ENCODE measurements around the gene GARIN3. TPM values are rescaled to one million over a fixed set of nuclear protein-coding genes. Genes with fewer than 3 reads are reported as not detected.

GARIN3 gene
- not detected for total RNA-seq
- not detected for polyA plus RNA-seq
- long read RNA-seq, donor 1: 0 reads
- long read RNA-seq, donor 2: 0 reads
- long read RNA-seq, donor 3: 0 reads
- long read RNA-seq, donor 4: 0 reads
- long read RNA-seq, donor 5: 0 reads
- long read RNA-seq, donor 6: 0 reads
- long read RNA-seq, donor 7: 0 reads
- long read RNA-seq, donor 8: 0 reads
- long read RNA-seq, donor 9: 0 reads
- long read RNA-seq, donor 10: 0 reads

DNA sequence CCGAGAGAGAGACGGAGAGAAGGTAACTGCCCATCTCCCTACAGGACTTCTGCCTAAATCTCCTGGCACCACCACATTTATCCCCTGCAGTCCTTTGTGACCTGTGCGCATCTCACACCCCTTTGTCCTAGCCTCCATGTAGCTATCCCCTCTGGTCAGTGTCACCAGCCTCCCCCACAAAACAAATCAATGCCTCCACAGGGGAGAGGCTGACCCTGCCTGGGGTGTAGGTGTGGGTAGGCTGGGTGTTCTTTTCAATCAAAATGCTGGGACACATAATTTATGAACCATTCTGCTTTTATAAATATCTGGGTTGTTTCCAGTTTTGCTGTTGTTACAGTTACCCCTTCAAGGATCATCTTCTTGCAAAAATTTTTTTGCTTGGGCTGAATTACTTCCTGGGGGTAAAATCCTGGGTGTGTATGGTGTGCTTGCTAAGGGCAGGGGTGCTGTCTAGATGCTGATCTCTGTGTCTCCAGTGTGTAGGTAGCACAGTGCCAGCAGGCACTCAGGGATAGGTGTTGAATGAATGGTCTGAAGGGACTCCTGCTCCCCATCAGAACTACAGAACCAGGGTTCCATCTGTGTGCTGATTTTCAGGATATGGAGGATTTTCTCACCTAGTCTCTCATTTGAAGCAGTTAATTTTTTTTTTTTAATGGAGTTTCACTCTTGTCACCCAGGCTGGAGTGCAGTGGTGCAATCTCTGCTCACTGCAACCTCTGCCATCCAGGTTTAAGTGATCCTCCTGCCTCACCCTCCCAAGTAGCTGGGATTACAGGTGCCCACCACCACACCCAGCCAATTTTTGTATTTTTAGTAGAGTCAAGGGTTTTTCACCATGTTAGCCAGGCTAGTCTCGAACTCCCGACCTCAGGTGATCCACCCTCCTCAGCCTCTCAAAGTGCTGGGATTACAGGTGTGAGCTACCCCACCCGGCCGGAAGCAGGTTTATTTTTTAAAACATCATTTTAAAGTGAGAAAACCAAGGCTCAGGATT is at the start of gene GARIN3:
TSS of gene GARIN3 (minus strand) at position 51 of the 1,000 bp plus-strand sequence. CDS start 96 bp downstream, outside the sequence.
- intact Hi-C loops (cut with DNase I): no loop called here
- Histone ChIP-seq H3K36me3 (replicated peaks in 1 of 2) (no peaks in the 10 kb centered on the region), H3K4me1 (replicated peaks in 1 of 2) (no peaks in the 10 kb centered on the region), H3K9me3 (replicated peaks in 1 of 3) (no peaks in the 10 kb centered on the region), H3K27ac (no peak within 1 kb of the TSS), H3K27me3 (no peaks in the 10 kb centered on the region), H3K4me3 (no peak within 1 kb of the TSS)
- WGBS, 4 donors: 73 to 87% (median 83%) methylated on average over 7 of the region's 7 CpGs
- DNase-seq: no peak
- TF ChIP-seq, protein P1, sequence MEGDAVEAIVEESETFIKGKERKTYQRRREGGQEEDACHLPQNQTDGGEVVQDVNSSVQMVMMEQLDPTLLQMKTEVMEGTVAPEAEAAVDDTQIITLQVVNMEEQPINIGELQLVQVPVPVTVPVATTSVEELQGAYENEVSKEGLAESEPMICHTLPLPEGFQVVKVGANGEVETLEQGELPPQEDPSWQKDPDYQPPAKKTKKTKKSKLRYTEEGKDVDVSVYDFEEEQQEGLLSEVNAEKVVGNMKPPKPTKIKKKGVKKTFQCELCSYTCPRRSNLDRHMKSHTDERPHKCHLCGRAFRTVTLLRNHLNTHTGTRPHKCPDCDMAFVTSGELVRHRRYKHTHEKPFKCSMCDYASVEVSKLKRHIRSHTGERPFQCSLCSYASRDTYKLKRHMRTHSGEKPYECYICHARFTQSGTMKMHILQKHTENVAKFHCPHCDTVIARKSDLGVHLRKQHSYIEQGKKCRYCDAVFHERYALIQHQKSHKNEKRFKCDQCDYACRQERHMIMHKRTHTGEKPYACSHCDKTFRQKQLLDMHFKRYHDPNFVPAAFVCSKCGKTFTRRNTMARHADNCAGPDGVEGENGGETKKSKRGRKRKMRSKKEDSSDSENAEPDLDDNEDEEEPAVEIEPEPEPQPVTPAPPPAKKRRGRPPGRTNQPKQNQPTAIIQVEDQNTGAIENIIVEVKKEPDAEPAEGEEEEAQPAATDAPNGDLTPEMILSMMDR (IDR thresholded peaks at IDR 0.05): no peak
- no peak for TF ChIP-seq POLR2A (IDR thresholded peaks at IDR 0.05)

DNA sequence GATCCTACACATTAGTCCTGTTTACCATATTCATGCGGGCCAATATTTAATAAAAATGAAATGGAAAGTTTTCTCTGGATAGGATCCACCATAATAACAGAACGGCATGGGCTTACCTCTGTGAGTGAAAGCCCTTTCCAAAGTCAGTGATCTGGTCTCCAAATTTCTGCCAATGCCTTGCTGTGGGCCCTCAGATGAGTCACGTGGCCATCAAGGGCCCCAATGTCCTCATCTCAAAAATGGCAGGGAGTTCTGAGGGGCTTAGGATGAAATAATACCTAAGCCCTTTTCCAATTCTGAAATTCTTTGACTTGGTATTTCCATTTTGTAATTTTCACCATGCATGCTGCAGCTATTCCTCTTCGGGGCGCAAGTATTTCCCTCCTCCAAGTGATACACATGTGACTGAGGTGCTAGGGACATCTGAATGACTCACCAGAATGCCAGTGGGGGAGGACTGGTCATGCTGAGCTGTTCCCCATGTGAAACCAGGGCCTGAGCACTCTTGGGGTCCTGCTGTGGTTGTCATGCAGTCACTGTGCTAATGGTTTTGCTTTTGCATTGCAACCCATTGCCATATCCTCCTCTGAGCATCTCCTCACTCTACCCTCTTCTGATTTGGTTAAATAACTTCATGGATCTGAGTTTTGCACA is 49.6 kb upstream of the GARIN3 start:
- Histone ChIP-seq H3K27me3 (no peaks in the 10 kb centered on the region), H3K36me3 (replicated peaks in 1 of 2) (no peaks in the 10 kb centered on the region), H3K9me3 (replicated peaks in 1 of 3) (no peaks in the 10 kb centered on the region), H3K27ac (no peak overlapping the region), H3K4me1 (replicated peaks in 1 of 2) (no peaks in the 10 kb centered on the region), H3K4me3 (no peak overlapping the region)
- no peak for DNase-seq
- 79 to 93% (median 90%) methylated on average over 5 of the region's 5 CpGs for WGBS, 4 donors
- TF ChIP-seq, protein P1 (IDR thresholded peaks at IDR 0.05): no peak
- TF ChIP-seq POLR2A (IDR thresholded peaks at IDR 0.05): no peak
- intact Hi-C loops (cut with DNase I): no loop called here

DNA sequence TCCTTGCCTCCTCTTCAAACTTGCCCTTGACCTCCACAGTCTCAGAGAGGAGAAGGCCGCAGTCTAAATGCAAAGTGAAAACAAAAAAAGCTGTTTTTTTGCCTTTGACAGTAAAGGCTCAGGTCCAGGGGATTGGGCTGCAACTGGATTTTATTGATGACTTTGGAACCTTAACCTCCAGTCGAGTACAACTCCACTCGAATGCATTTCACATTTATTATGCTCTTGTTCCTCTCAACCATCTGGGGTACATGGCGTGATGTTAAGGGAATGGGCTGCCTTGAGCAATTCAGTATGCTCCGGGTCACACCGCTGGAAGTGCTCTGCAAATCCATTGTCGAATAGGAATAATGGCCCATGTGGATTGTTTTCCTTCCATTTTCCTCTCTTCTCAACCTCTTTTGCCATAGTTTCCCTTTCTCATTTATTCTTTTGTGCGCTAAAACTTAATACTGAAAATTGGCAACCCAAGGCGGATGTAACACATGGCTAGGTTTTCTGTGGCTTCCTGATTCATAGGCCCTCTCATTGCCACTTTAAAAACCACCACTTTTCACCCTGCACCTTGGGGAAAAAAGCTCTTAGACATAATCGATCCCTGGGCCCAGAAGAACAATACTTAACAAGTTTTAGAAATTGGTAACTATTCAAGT is 48.9 kb upstream of the GARIN3 start:
- Histone ChIP-seq H3K9me3 (replicated peaks in 1 of 3) (no peaks in the 10 kb centered on the region), H3K36me3 (replicated peaks in 1 of 2) (no peaks in the 10 kb centered on the region), H3K4me3 (no peak overlapping the region), H3K4me1 (replicated peaks in 1 of 2) (no peaks in the 10 kb centered on the region), H3K27ac (no peak overlapping the region), H3K27me3 (no peaks in the 10 kb centered on the region)
- WGBS, 4 donors: 75 to 80% (median 80%) methylated on average over 10 of the region's 10 CpGs
- TF ChIP-seq POLR2A (IDR thresholded peaks at IDR 0.05): no peak
- TF ChIP-seq, protein P1 (IDR thresholded peaks at IDR 0.05): no peak
- DNase-seq: no peak
- intact Hi-C loops (cut with DNase I): no loop called here

DNA sequence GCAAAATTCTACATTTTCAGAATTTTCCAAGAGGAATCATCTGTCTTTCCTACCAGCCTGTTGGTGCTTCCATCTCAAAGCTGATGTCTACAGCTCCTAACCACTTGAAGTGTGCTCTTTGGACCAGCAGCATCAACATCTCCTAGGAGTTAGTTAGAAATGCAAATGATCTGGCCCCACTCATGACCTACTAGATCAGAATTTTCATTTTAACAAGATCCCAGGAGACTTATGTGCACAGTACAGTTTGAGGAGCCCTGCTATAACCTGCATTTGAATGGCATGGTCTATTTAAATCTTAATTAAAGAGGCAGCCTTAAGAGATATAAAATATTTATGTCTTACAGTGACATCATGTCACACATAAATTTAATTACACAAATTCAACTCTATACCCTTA is 48.4 kb upstream of the GARIN3 start:
- no peak for DNase-seq
- no peak for TF ChIP-seq POLR2A (IDR thresholded peaks at IDR 0.05)
- TF ChIP-seq, protein P1 (IDR thresholded peaks at IDR 0.05): no peak
- Histone ChIP-seq H3K9me3 (replicated peaks in 1 of 3) (no peaks in the 10 kb centered on the region), H3K36me3 (replicated peaks in 1 of 2) (no peaks in the 10 kb centered on the region), H3K4me1 (replicated peaks in 1 of 2) (no peaks in the 10 kb centered on the region), H3K4me3 (no peak overlapping the region), H3K27me3 (no peaks in the 10 kb centered on the region), H3K27ac (no peak overlapping the region)
- intact Hi-C loops (cut with DNase I): no loop called here

Measured in adrenal gland (tissue), 19 donors.